Gastrocnemius medialis (tissue), 4 donors: ENCODE measurements around the gene RAD18.

Source experiments
- CTCF ChIP-seq, 5 experiments: fragments of 450-650 bp in 3 of 5; fragments of 200-600 bp in 2 of 5; sonication (generic) in 2 of 5; IDR thresholded peaks in 4 of 5; conservative IDR thresholded peaks in 1 of 5; 1 replicate in 4 of 5; 2 replicates in 1 of 5; pipeline ENCODE4 v1.5.1; 2016 to 2019; ENCODE audit warnings: antibody characterized with exemption in 5 of 5, mild to moderate bottlenecking in 3 of 5, moderate library complexity in 3 of 5
- POLR2A ChIP-seq, 2 donors: fragments of 450-650 bp; IDR thresholded peaks; one replicate each; pipeline ENCODE4 v1.6.1; 2017; ENCODE audit warnings: antibody characterized with exemption in 2 of 2, mild to moderate bottlenecking in 2 of 2, moderate library complexity in 2 of 2

GRCh38 chr3:8992199-8992598, 28.9 kb upstream of the RAD18 start:
- TF ChIP-seq POLR2A (IDR thresholded peaks at IDR 0.05) (no peak), CTCF (IDR thresholded peaks at IDR 0.05 in 4 of 5, conservative IDR thresholded peaks at IDR 0.05 in 1 of 5) (no peak)
